ENCODE measurements around the gene CFAP43. TPM values are rescaled to one million over a fixed set of nuclear protein-coding genes. Genes with fewer than 3 reads are reported as not detected.

CFAP43 gene
- total RNA-seq, 4 donors from 2014 or later = 0.16 to 0.45 (median 0.40) TPM; not detected in 1

- H3K36me3 ChIP-seq = no peaks in the 10 kb centered on the region
- H3K27ac ChIP-seq = no peak overlapping the region
- TF ChIP-seq POLR2A (IDR thresholded peaks at IDR 0.05) (no peak), POLR2AphosphoS5 (IDR thresholded peaks at IDR 0.05) (no peak), EP300 (IDR thresholded peaks at IDR 0.05) (no peak), CTCF (IDR thresholded peaks at IDR 0.05) (no peak)
- H3K9me3 ChIP-seq = peaks cover 0 to 6% (median 0%) of the 10 kb centered on the region in 3 donors
- H3K27me3 ChIP-seq = peaks cover 13% of the 10 kb centered on the region
- ATAC-seq = peak; percentile 61
- 15 to 26% methylated on average over 3 to 15 of the region's 20 CpGs for WGBS, 2 donors (ENCODE audit: low coverage in 1 of 2)
- peaks cover 0 to 17% (median 5%) of the 10 kb centered on the region in 3 donors for H3K4me1 ChIP-seq
- H3K4me3 ChIP-seq = peak overlapping the region; percentile 79 to 86
These were observed 494 bp upstream of the CFAP43 start for GRCh38 chr10:104232613-104233102.

DNA sequence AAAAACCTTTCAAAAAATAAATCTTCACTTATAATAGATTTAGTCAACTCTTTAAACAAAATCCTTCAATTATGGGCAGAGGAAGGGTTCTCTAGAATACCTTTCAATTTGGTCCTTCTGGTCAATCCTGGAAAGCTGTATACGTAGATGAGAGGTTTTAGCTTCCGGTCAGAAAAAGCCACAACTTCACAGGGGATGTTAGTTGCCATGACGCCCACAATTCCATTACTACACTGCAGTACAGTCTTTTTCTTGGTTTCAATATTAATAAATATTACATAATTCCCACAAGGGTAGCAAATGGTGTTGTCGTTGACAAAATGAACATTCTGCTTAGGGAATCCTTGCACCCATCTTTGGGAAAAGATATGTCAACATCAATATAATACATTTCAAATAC, 1.7 kb downstream of the CFAP43 start:
- TF ChIP-seq POLR2AphosphoS5 (IDR thresholded peaks at IDR 0.05) (no peak), POLR2A (IDR thresholded peaks at IDR 0.05) (no peak), EP300 (IDR thresholded peaks at IDR 0.05) (no peak), CTCF (IDR thresholded peaks at IDR 0.05) (no peak)
- H3K9me3 ChIP-seq = peaks cover 0 to 6% (median 0%) of the 10 kb centered on the region in 3 donors
- WGBS, 2 donors (ENCODE audit: low coverage in 1 of 2) = 81 to 84% methylated on average over 4 of the region's 4 CpGs
- peaks cover 7% of the 10 kb centered on the region for H3K27me3 ChIP-seq
- H3K36me3 ChIP-seq = no peaks in the 10 kb centered on the region
- no peak overlapping the region for H3K27ac ChIP-seq
- peaks cover 0 to 17% (median 5%) of the 10 kb centered on the region in 3 donors for H3K4me1 ChIP-seq
- ATAC-seq = no peak
- no peak overlapping the region for H3K4me3 ChIP-seq

DNA sequence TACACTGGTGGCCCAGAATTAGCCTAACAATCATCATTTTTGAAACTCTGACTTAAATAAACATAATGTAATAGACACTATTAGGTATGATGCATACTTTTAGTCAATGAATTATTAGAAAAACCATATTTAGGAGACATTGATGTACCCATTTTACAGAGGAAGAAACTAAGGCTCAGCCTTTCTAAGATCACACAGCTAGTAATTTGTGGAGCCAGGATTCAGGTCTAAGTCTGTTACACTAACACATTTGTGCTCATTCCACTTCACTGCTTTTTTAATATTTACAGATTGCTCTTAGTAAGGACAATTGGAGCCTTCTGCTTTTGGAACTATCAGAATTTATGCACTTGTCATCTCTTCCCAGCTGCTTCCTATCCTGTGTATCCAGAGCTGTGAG, 8.9 kb downstream of the CFAP43 start:
- no peak for ATAC-seq
- Histone ChIP-seq H3K4me3 (no peak overlapping the region), H3K36me3 (no peaks in the 10 kb centered on the region), H3K27ac (no peak overlapping the region), H3K9me3 (no peaks in the 10 kb centered on the region), H3K27me3 (no peaks in the 10 kb centered on the region), H3K4me1 (no peaks in the 10 kb centered on the region)
- TF ChIP-seq CTCF (IDR thresholded peaks at IDR 0.05) (no peak), POLR2A (IDR thresholded peaks at IDR 0.05) (no peak), EP300 (IDR thresholded peaks at IDR 0.05) (no peak), POLR2AphosphoS5 (IDR thresholded peaks at IDR 0.05) (no peak)

- Histone ChIP-seq H3K36me3 (no peaks in the 10 kb centered on the region), H3K27me3 (peaks cover 14% of the 10 kb centered on the region), H3K9me3 (no peaks in the 10 kb centered on the region), H3K4me3 (no peak overlapping the region), H3K27ac (no peak overlapping the region), H3K4me1 (no peaks in the 10 kb centered on the region)
- TF ChIP-seq EP300 (IDR thresholded peaks at IDR 0.05) = no peak
- TF ChIP-seq POLR2AphosphoS5 (IDR thresholded peaks at IDR 0.05) = no peak
- no peak for TF ChIP-seq CTCF (IDR thresholded peaks at IDR 0.05)
- no peak for TF ChIP-seq POLR2A (IDR thresholded peaks at IDR 0.05)
- WGBS, 2 donors (ENCODE audit: low coverage in 1 of 2) = 30 to 36% methylated on average over 1 to 2 of the region's 2 CpGs
- ATAC-seq = no peak
These were observed 11.6 kb downstream of the CFAP43 start for GRCh38 chr10:104220522-104220921.

DNA sequence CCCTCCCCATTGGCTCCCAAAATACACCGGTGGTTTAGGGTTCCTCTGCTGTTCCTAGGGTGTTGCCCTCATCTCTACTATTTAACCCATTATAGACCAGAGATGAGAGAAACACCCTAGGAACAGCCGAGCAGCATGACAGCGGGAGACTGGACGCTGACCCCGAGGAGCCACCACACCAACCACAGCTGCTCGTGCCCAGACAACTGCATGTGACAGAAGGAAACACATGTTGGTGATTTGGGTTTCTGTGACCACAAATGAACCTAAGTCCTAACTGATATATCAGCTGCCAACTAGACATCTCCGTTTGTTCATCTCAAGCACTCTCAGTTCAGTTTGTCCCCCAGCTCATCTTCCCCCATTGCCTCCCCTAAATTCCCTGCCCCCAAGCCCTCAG, 13.4 kb downstream of the CFAP43 start:
- no peak for TF ChIP-seq EP300 (IDR thresholded peaks at IDR 0.05)
- TF ChIP-seq POLR2A (IDR thresholded peaks at IDR 0.05) = no peak
- TF ChIP-seq CTCF (IDR thresholded peaks at IDR 0.05) = no peak
- no peak for TF ChIP-seq POLR2AphosphoS5 (IDR thresholded peaks at IDR 0.05)
- Histone ChIP-seq H3K9me3 (no peaks in the 10 kb centered on the region), H3K27me3 (peaks cover 17% of the 10 kb centered on the region), H3K27ac (no peak overlapping the region), H3K4me3 (no peak overlapping the region), H3K36me3 (no peaks in the 10 kb centered on the region), H3K4me1 (no peaks in the 10 kb centered on the region)
- ATAC-seq = no peak
- 52 to 87% methylated on average over 2 to 5 of the region's 7 CpGs for WGBS, 2 donors (ENCODE audit: low coverage in 1 of 2)

All from gastroesophageal sphincter (tissue), 4 donors.